Measurements from ENCODE around the gene ZNF717.
"Not testable (repeated sequence)": the region's sequence is repeated elsewhere in the genome, so short reads cannot be mapped to it uniquely, and the experiment has no call there.

GRCh38 chr3:75818019-75818418 is 32.7 kb upstream of the ZNF717 start:
- TF ChIP-seq CTCF, POLR2A (IDR thresholded peaks at IDR 0.05): not testable (repeated sequence)
